CD4-positive, alpha-beta T cell treated with Interleukin-17A for 1 hour (primary cell): Measurements from ENCODE around the gene ZC3H10.
"Not testable (repeated sequence)": the region's sequence is repeated elsewhere in the genome, so short reads cannot be mapped to it uniquely, and the experiment has no call there.

Source experiments
- DNase-seq: peaks from one replicate; pipeline ENCODE4 v3.0.0-alpha.2; 2020

ZC3H10 gene

GRCh38 chr12:56117778-56118687 lies at the start of gene ZC3H10:
Gene ZC3H10 (plus strand): TSS chr12:56118266. CDS start chr12:56120563, 2,297 bp downstream.
- peak; percentile 99 for DNase-seq

- no peak for DNase-seq
These were observed 46.4 kb upstream of the ZC3H10 start for GRCh38 chr12:56071648-56072047.

GRCh38 chr12:56074396-56074795 lies 43.7 kb upstream of the ZC3H10 start:
- no peak for DNase-seq

GRCh38 chr12:56077966-56078365 lies 40.1 kb upstream of the ZC3H10 start:
- DNase-seq = not testable (repeated sequence)

GRCh38 chr12:56078427-56078826 lies 39.6 kb upstream of the ZC3H10 start:
- DNase-seq = no peak

GRCh38 chr12:56078931-56079722 lies 38.9 kb upstream of the ZC3H10 start:
- peak; percentile 51 for DNase-seq

GRCh38 chr12:56079723-56080555 lies 38.1 kb upstream of the ZC3H10 start, which contains the start of gene ERBB3:
Gene ERBB3 (plus strand): TSS chr12:56080165. CDS start chr12:56080301, 136 bp downstream.
- peak; percentile 66 for DNase-seq

- no peak for DNase-seq
These were observed 37.4 kb upstream of the ZC3H10 start for GRCh38 chr12:56080556-56081138.

GRCh38 chr12:56081393-56082347 lies 36.4 kb upstream of the ZC3H10 start:
- no peak for DNase-seq

- DNase-seq = no peak
These were observed 35.7 kb upstream of the ZC3H10 start for GRCh38 chr12:56082382-56082781.

GRCh38 chr12:56082967-56083366 lies 35.1 kb upstream of the ZC3H10 start:
- DNase-seq = no peak

GRCh38 chr12:56084958-56085543 lies 33.0 kb upstream of the ZC3H10 start:
- DNase-seq = peak; percentile 14

GRCh38 chr12:56086096-56086495 lies 32.0 kb upstream of the ZC3H10 start:
- DNase-seq = no peak

GRCh38 chr12:56086608-56087007 lies 31.5 kb upstream of the ZC3H10 start:
- no peak for DNase-seq

GRCh38 chr12:56087220-56087619 lies 30.8 kb upstream of the ZC3H10 start:
- no peak for DNase-seq

GRCh38 chr12:56097738-56098137 lies 20.3 kb upstream of the ZC3H10 start:
- no peak for DNase-seq

- DNase-seq = no peak
These were observed 19.5 kb upstream of the ZC3H10 start for GRCh38 chr12:56098592-56098991.

- DNase-seq = no peak
These were observed 18.3 kb upstream of the ZC3H10 start for GRCh38 chr12:56099787-56100186.

GRCh38 chr12:56101045-56101444 lies 17.0 kb upstream of the ZC3H10 start:
- DNase-seq = no peak

- DNase-seq = no peak
These were observed 15.4 kb upstream of the ZC3H10 start for GRCh38 chr12:56102683-56103065.
